ENCODE results near the gene PTPRA.
"Not testable (repeated sequence)": the region's sequence is repeated elsewhere in the genome, so short reads cannot be mapped to it uniquely, and the experiment has no call there.

PTPRA gene

GRCh38 chr20:3045816-3046676 is 172.8 kb downstream of the PTPRA start, which contains the start of gene MRPS26:
Gene MRPS26 (plus strand): TSS chr20:3046052. CDS start chr20:3046069, 17 bp downstream.
- peak; percentile 94 for DNase-seq

- peak; percentile 47 for DNase-seq
Observed at GRCh38 chr20:3046677-3047462, 173.6 kb downstream of the PTPRA start.

GRCh38 chr20:3047486-3048419 is 174.5 kb downstream of the PTPRA start:
- DNase-seq: no peak

- no peak for DNase-seq
Observed at GRCh38 chr20:3051385-3052019, 178.2 kb downstream of the PTPRA start.

GRCh38 chr20:3059489-3059888 is 186.2 kb downstream of the PTPRA start:
- no peak for DNase-seq

GRCh38 chr20:3064119-3064518 is 190.8 kb downstream of the PTPRA start:
- not testable (repeated sequence) for DNase-seq

GRCh38 chr20:3067139-3068014 is 194.1 kb downstream of the PTPRA start:
- no peak for DNase-seq

- no peak for DNase-seq
Observed at GRCh38 chr20:3068075-3068474, 194.8 kb downstream of the PTPRA start.

GRCh38 chr20:3068986-3069900 is 196.0 kb downstream of the PTPRA start:
- DNase-seq: no peak

GRCh38 chr20:3070725-3071124 is 197.4 kb downstream of the PTPRA start:
- DNase-seq: no peak

- no peak for DNase-seq
Observed at GRCh38 chr20:3071266-3071609, 198.0 kb downstream of the PTPRA start.

- peak; percentile 69 for DNase-seq
Observed at GRCh38 chr20:3071610-3072529, 198.6 kb downstream of the PTPRA start, which contains the start of gene OXT. Gene OXT (plus strand): TSS chr20:3071620. CDS start chr20:3071656, 36 bp downstream.

- no peak for DNase-seq
Observed at GRCh38 chr20:3072530-3073250, 199.4 kb downstream of the PTPRA start.

GRCh38 chr20:3073251-3073643 is 200.0 kb downstream of the PTPRA start:
- not testable (repeated sequence) for DNase-seq

- DNase-seq: no peak
Observed at GRCh38 chr20:3074812-3075211, 201.5 kb downstream of the PTPRA start.

GRCh38 chr20:3075315-3075714 is 202.0 kb downstream of the PTPRA start:
- DNase-seq: not testable (repeated sequence)

GRCh38 chr20:3077618-3078134 is 204.4 kb downstream of the PTPRA start:
- DNase-seq: no peak

GRCh38 chr20:3080939-3081388 is 207.7 kb downstream of the PTPRA start:
- peak; percentile 22 for DNase-seq

All from femur (tissue), 1 donor.